ENCODE data around the gene MAT2A.

Gene MAT2A

DNA sequence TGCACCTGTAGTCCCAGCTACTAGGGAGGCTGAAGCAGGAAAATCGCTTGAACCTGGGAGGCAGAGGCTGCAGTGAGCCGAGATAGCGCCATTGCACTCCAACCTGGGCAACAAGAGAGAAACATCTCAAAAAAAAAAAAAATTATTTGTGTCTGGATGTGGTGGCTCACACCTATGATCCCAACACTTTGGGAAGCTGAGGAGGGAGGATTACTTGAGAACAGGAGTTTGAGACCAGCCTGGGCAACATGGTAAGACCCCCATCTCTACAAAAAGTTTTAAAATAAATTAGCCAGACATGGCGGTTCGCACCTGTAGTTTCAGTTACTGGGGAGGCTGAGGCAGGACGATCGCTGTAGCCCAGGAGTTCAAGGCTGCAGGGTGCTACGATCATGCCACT, 36.8 kb downstream of the MAT2A start:
- peak overlapping the region; percentile 73 for H3K27ac ChIP-seq
- TF ChIP-seq ZFX (IDR thresholded peaks at IDR 0.05), result no peak
- TF ChIP-seq, protein P1, sequence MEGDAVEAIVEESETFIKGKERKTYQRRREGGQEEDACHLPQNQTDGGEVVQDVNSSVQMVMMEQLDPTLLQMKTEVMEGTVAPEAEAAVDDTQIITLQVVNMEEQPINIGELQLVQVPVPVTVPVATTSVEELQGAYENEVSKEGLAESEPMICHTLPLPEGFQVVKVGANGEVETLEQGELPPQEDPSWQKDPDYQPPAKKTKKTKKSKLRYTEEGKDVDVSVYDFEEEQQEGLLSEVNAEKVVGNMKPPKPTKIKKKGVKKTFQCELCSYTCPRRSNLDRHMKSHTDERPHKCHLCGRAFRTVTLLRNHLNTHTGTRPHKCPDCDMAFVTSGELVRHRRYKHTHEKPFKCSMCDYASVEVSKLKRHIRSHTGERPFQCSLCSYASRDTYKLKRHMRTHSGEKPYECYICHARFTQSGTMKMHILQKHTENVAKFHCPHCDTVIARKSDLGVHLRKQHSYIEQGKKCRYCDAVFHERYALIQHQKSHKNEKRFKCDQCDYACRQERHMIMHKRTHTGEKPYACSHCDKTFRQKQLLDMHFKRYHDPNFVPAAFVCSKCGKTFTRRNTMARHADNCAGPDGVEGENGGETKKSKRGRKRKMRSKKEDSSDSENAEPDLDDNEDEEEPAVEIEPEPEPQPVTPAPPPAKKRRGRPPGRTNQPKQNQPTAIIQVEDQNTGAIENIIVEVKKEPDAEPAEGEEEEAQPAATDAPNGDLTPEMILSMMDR (conservative IDR thresholded peaks at IDR 0.05), result no peak

DNA sequence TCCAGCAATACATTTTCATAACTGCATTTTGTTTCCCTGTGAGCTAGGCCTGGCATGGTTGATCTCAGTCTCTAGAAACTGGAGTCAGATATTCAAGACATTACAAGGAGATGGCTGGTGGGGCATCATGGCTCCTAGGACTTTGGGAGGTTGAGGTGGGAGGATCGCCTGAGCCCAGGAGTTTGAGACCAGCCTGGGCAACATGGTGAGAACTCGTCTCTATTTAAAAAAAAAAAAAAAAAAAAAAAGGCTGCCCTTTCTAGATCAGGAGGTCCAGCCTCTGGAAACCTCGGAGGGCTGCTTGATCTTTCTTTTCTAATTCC, 38.1 kb downstream of the MAT2A start:
- H3K27ac ChIP-seq, result peak overlapping the region; percentile 73
- TF ChIP-seq, protein P1 (conservative IDR thresholded peaks at IDR 0.05), result no peak
- TF ChIP-seq ZFX (IDR thresholded peaks at IDR 0.05), result no peak

DNA sequence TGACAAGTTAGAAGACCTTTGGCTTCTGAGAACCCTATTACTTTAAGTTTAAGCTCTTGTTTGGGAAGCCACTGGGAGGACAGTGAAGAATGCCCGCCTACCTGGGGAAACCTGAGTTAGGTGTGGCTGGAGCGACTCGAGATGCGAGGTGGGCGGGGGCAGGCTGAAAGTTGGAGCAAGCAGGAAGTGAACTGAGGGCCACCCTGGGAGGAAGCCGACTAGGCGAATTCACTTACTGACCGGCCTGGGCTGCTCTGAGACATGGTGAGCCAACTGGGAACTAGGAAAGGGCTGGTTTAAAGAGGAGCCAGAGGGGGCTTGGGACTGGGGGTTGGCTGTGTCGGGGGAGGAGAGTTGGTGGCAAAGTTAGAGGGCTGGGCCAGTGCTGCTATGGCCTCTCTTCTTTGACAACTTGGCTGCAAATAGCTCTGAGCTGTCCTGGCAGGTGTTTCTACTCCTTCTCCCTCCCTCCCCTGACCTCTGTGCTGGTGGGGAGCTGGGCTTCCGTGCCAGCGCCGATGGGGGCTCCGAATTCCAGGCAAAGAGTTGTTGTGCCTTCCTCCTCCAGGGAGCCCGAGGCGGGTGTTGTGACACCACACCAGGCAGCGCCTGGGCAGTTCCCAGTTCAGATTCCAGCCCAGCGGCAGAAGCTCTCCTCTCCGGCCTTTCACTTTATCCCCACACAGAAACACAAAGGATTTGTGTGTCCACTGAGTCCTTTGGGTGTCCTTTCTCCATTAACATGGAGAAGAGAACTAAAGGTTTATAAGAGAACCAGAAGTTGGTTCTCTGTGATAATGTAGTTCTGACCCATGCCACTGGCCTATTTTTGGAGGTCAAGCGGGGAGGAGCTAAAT, 38.6 kb downstream of the MAT2A start, which contains the start of gene VAMP8:
TSS of gene VAMP8 (plus strand) at position 201 of the 857 bp plus-strand sequence. CDS start at position 262, 61 bp downstream.
- TF ChIP-seq, protein P1 (conservative IDR thresholded peaks at IDR 0.05), result no peak
- no peak for TF ChIP-seq ZFX (IDR thresholded peaks at IDR 0.05)
- peak within 1 kb of the TSS; percentile 73 for H3K27ac ChIP-seq

DNA sequence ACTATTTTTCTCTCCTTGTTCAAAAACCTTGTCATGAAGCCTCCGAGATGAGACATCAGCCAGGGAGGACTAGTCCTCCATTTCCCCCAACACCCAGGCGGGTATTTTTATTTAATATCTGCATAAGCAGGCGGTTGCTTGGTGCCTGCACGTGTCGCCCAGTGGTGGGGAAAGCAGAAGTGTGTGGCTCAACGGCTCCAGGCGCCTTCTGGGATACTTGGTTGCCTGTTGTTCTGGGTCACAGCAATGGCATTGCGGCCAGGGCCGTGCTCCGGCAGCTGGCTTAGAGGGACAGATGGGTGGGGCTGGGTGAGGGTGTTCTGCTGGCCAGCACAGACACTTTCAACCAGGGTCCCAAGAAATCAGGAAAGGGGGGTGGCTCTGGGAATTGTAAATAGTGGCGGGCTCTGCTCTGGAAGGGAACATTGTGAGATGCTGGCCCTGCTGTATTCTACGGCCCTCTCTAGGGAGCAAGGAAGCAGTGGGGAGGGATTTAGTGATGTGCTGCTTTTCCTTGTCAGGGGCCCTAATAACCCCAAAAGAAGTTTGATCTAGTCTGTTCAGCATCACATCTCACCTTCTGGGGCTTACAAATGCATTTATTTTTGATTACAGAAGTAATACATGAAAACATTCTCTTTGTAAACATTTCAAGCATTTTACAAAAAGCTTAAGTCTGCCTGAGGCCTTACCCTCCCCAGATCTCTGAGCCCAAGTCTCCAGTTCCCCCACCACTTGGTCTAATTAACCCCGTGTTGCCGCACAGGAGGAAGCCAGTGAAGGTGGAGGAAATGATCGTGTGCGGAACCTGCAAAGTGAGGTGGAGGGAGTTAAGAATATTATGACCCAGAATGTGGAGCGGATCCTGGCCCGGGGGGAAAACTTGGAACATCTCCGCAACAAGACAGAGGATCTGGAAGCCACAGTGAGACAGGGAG, 39.5 kb downstream of the MAT2A start:
- H3K27ac ChIP-seq, result peak overlapping the region; percentile 73
- TF ChIP-seq, protein P1 (conservative IDR thresholded peaks at IDR 0.05), result no peak
- TF ChIP-seq ZFX (IDR thresholded peaks at IDR 0.05), result no peak

DNA sequence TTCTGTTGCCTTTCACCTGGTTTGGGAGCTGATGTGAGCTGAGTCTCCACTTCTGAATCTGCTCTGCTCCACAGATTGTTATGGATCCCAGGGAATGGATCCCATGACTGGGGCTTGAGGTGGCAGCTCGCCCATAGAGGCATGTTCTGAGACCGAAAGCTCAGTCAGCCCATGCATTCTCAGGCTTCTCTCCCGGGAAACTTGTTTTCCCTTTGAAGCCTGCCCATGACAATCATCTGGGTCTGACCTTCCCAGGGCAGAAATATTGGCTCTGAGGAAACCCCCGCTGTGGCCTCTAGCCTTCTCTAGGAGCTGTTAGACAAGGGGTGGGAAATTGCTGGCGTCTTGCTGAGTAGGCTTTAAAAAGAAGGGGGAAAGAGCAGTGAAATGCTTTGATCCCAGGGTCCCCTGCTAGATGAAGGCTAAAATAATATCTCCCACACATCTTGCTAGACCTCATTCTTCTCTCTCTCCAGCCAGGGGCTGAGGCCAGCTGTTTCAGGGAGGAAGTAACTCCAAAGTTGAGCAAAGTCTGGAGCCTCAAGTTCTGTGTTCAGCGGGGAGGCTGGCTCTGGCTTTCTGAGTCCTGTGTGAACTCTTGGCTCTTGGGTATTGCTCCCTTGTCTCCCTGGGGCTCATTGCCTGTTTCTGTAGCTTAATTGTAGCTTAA, 40.4 kb downstream of the MAT2A start:
- TF ChIP-seq, protein P1 (conservative IDR thresholded peaks at IDR 0.05), result no peak
- no peak for TF ChIP-seq ZFX (IDR thresholded peaks at IDR 0.05)
- H3K27ac ChIP-seq, result no peak overlapping the region

DNA sequence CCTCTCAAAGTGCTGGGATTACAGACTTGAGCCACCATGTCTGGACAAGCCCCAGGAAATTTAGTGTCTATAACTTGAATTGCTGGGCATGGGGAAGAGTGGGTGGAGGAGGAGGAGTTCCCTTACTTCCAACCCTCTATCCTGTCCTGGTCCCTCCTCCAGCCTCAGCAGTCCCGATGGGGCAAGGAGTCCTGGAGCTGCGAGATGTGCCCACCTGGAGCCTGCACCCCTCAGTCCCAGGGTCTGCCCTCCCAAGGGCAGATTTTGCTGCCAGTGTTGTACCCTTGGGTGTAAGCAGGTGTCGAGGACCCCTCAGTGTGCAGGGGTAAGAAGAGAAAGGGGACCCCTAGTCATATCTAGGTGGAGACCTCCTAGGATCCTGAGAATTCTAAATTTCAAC, 41.2 kb downstream of the MAT2A start:
- no peak for TF ChIP-seq ZFX (IDR thresholded peaks at IDR 0.05)
- TF ChIP-seq, protein P1 (conservative IDR thresholded peaks at IDR 0.05), result no peak
- H3K27ac ChIP-seq, result no peak overlapping the region

Measured in C4-2B (cell line).